ENCODE data around the gene IDS.

The IDS gene

DNA sequence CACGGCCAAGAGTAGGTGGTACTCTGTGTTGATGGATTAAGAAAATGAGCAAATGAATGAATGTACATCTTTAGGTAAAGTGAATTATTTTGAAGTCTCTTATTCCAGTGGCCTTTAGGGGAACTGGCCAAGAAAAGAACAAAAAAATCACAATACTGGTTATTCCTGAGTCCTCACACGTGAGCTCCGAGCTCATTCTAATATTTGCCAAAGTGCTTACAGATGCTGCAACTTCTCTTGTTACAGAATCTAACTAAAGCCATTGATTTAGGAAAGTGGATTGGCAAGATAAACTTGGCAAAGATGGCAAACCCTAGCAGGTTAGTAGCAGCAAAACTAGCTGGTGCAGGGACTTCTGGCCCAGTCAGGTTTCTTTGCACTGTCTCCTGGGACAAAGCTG lies 37.6 kb downstream of the IDS start:
- DNase-seq (ENCODE audit: low read depth in 1 of 2, low spot score in 1 of 2): no peak

DNA sequence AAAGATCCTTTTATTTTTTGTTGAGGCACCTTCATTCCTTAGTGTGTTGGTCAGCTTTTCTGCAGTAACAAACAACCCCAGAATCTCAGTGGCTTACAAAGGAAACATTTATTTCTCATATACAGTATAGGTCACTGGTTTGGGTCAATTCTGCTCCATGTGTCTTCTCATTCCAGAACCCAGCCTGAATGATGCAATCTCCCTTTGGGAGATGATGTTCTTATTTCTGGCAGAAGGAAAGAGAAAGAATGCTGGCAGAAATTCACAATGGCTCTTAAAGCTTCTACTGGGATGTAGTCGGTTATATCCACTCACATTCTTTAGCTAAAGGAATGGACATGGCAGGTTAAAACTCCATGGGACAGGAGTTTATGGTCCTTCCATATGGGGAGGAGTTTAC lies 42.3 kb downstream of the IDS start:
- DNase-seq (ENCODE audit: low read depth in 1 of 2, low spot score in 1 of 2): no peak

- no peak for DNase-seq (ENCODE audit: low read depth in 1 of 2, low spot score in 1 of 2)
Observed at GRCh38 chrX:149461746-149462145, 43.4 kb downstream of the IDS start.

DNA sequence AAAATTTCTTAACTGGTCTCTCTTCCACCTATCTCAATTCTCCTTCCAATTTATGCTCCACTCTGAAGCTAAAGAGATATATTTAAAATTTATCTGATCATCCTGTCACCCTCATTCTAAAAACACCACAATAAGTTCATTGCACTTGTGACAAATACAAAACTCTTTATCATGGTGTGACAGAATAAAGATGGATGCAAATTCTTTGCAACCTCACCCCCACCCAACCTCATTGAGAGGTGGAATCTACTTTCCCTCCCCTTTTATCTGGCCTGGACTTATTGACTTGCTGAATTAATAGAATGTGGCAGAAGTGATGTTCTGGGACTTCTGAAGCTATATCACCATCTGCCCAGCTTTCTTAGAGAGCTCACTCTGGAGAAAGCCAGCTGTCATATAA lies 46.5 kb downstream of the IDS start:
- no peak for DNase-seq (ENCODE audit: low read depth in 1 of 2, low spot score in 1 of 2)

DNA sequence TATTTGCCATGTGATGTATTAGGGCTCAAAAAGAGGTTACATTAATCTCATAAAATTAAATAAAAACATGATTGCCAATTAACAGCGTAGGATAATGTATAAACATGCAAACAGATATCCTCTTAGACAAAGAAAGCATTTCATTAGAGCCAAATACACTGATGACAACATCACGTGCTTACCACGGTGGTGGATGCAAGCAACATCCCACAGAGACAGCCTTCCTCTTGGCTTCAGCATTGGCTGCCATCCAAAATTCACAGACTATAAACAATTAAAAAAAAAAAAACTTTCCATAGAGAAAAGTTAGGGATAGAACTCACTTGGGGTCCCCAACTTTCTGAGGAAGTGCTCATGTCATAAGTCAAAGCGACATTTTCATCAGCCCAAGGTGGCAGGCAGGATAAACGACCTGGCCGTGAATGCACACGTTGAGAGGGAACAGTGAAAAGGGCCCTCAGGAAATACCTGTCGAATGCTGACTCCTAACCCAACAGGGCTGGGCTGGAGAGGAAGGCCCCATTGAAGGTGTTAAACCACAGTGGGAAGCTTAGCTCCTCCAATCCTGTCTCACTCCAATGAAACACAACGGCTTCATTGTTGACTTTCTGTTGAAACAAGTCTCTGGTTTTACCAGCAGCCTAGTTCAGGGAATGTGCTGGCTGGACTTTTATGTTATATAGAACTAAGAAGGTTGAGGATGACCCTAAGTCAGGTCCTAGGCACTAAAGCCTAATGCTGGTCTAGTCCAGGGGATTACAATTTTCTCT lies 48.4 kb downstream of the IDS start:
- no peak for DNase-seq (ENCODE audit: low read depth in 1 of 2, low spot score in 1 of 2)

- no peak for DNase-seq (ENCODE audit: low read depth in 1 of 2, low spot score in 1 of 2)
Observed at GRCh38 chrX:149455934-149456333, 49.2 kb downstream of the IDS start.

GRCh38 chrX:149453906-149454822 lies 50.9 kb downstream of the IDS start:
- DNase-seq (ENCODE audit: low read depth in 1 of 2, low spot score in 1 of 2): no peak

DNA sequence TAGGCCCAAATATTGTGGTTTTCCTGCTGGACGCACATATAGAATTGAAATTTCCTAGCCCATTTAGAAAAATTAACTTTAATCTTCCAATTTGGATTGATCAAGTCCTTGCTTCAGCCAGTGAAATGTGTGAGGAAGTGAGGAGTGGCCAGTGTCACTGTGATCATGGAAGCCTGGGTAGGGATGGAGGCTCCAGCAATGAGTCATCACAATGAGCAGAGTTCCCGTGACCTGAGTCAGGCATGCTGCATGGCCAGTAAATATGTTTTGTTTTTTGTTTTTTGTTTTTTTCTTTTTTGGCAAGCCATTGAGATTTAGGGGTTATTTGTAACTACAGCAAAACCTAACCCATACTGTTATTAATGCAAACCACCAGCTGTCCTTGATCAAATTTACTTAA lies 52.1 kb downstream of the IDS start:
- no peak for DNase-seq (ENCODE audit: low read depth in 1 of 2, low spot score in 1 of 2)

DNA sequence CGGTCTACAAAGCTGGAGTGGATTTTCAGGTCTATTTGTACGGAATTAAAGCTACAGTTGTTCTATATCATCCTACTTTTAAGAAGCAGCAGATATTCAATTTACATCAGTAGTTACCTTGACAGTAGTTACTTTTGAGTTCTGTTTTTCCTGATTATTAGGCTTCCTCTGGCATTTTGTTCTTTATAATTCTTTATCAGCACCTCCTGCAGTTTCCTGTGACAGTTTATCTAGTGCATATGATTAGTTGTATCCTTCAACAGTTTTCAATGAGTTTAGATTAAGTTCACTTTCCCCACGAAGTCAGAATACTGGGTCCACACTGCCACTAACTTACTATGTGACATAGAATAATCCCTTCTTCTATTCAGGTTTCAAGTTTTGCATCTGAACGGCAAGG lies 71.7 kb downstream of the IDS start:
- DNase-seq (ENCODE audit: low read depth in 1 of 2, low spot score in 1 of 2): no peak

DNA sequence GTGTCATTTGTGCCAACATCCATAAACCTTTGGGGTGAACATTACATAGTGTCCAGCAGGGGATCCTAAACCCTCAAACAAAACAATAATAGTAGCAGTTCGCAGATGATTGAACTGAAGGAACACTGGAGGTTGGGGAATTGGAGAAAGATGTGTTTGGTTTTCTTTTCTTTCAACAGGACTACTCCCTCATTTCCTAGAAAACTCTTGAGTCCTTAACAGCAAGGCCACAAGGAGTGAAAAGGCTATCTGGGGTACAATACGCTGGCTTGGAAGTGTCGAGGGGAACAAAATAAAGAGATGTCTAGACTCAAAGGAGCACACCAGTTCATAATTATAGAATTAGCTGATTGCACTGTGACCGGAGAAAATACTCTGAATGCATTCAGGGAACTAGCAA lies 72.1 kb downstream of the IDS start:
- no peak for DNase-seq (ENCODE audit: low read depth in 1 of 2, low spot score in 1 of 2)
